Endothelial cell (in vitro differentiated cells): Measurements from ENCODE around the gene CYTH3. TPM values are rescaled to one million over a fixed set of nuclear protein-coding genes. Genes with fewer than 3 reads are reported as not detected.

Experiments
- DNase-seq: peaks from one replicate; pipeline ENCODE4 v3.0.0; 2021; ENCODE audit warnings: low spot score
- H3K27ac Mint-ChIP-seq: one replicate; pipeline ENCODE4 v1.8.0; 2021; ENCODE audit warnings: mixed read lengths, inconsistent platforms; ENCODE audit not compliant: unreplicated experiment
- H3K27me3 Mint-ChIP-seq: one replicate; pipeline ENCODE4 v1.8.0; 2021; ENCODE audit warnings: mild to moderate bottlenecking, moderate library complexity, mixed read lengths, inconsistent platforms; ENCODE audit not compliant: unreplicated experiment
- H3K36me3 Mint-ChIP-seq: one replicate; pipeline ENCODE4 v1.8.0; 2021; ENCODE audit warnings: mild to moderate bottlenecking, low read depth, mixed read lengths, inconsistent platforms; ENCODE audit not compliant: unreplicated experiment
- H3K4me1 Mint-ChIP-seq: one replicate; pipeline ENCODE4 v1.8.0; 2021; ENCODE audit warnings: mild to moderate bottlenecking, mixed read lengths, inconsistent platforms; ENCODE audit not compliant: unreplicated experiment
- H3K4me3 Mint-ChIP-seq: one replicate; pipeline ENCODE4 v1.8.0; 2021; ENCODE audit warnings: mild to moderate bottlenecking, mixed read lengths, inconsistent platforms; ENCODE audit not compliant: unreplicated experiment
- H3K9me3 Mint-ChIP-seq: one replicate; pipeline ENCODE4 v1.8.0; 2021; ENCODE audit warnings: mixed read lengths, inconsistent platforms; ENCODE audit not compliant: unreplicated experiment
- total RNA-seq: library from RNA; stranded (reverse); fragmentation: NEBNext Ultra II Directional; extraction: Animal tissue kit (Norgen Biotek cat#: 25700); gene quantifications from one replicate; pipeline ENCODE4 v1.2.1, GENCODE V29; 2021; ENCODE audit not compliant: unreplicated experiment
- TF ChIP-seq, protein P1 (sequence below): fragments of 200-600 bp; sonication (generic); IDR thresholded peaks from one replicate; pipeline ENCODE4 v1.5.0; 2021; ENCODE audit warnings: antibody characterized with exemption; ENCODE audit not compliant: unreplicated experiment

The CYTH3 gene
- total RNA-seq, 1 donor from 2014 or later, result 24.3 TPM

DNA sequence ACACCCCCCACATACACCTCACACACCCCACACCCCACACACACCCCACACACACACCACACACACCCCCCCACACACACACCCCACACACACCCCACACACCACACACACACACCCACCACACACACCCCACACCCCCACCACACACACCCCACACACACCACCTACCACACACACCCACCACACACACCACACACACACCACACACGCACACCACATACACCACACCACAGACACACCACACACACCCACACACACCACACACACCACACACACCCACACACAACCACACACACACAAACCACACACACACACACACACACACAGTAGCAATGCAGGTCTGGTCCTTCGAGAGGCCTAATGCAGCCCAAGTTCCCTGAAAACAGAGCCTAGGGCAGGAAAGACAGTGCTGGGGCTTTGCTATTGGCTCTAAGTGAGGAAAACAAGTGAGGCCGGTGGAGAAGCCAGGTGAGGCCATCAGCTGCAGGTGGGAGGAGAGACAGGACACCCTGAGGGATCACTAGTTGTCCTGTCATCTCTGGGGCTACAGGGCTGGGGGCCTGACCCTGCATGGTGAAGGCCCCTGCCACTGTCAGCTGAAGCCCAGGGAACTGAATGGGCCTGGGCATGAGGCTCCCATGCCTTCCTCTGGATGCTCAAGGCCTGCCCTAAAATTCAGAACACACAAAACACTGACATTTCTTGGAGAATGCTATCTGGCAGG, 92.6 kb downstream of the CYTH3 start:
- Mint-ChIP-seq H3K4me3 (no peak overlapping the region), H3K4me1 (peaks cover 13% of the 10 kb centered on the region), H3K27me3 (no peaks in the 10 kb centered on the region), H3K36me3 (peaks cover 5% of the 10 kb centered on the region), H3K27ac (no peak overlapping the region), H3K9me3 (no peaks in the 10 kb centered on the region)
- DNase-seq, result no peak
- TF ChIP-seq, protein P1, sequence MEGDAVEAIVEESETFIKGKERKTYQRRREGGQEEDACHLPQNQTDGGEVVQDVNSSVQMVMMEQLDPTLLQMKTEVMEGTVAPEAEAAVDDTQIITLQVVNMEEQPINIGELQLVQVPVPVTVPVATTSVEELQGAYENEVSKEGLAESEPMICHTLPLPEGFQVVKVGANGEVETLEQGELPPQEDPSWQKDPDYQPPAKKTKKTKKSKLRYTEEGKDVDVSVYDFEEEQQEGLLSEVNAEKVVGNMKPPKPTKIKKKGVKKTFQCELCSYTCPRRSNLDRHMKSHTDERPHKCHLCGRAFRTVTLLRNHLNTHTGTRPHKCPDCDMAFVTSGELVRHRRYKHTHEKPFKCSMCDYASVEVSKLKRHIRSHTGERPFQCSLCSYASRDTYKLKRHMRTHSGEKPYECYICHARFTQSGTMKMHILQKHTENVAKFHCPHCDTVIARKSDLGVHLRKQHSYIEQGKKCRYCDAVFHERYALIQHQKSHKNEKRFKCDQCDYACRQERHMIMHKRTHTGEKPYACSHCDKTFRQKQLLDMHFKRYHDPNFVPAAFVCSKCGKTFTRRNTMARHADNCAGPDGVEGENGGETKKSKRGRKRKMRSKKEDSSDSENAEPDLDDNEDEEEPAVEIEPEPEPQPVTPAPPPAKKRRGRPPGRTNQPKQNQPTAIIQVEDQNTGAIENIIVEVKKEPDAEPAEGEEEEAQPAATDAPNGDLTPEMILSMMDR, result no peak

GRCh38 chr7:6178298-6179029, 94.0 kb downstream of the CYTH3 start:
- H3K4me3 Mint-ChIP-seq, result no peak overlapping the region
- DNase-seq, result no peak

DNA sequence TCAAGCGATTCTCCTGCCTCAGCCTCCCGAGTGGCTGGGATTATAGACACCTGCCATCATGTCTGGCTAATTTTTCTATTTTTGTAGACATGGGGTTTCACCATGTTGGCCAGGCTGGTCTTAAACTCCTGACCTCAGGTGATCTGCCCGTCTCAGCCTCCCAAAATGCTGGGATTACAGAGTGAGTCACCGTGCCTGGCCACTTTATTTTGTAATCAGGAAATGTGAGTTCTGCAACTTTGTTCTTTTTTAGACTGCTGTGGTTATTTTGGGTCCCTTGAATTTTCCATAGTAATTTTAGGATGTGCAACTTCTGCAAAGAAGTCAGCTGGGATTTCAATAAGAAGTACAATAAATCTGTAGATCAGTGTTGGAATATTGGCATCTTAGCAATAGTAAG, 96.8 kb downstream of the CYTH3 start:
- no peak for DNase-seq
- Mint-ChIP-seq H3K36me3 (peaks cover 24% of the 10 kb centered on the region), H3K4me1 (peaks cover 18% of the 10 kb centered on the region), H3K4me3 (no peak overlapping the region), H3K27me3 (peaks cover 10% of the 10 kb centered on the region), H3K27ac (no peak overlapping the region), H3K9me3 (no peaks in the 10 kb centered on the region)
- TF ChIP-seq, protein P1, result no peak

More at GRCh38 chr7:6178298-6179029, 94.0 kb downstream of the CYTH3 start:
- Mint-ChIP-seq H3K9me3 (no peaks in the 10 kb centered on the region), H3K36me3 (peaks cover 8% of the 10 kb centered on the region), H3K4me1 (peaks cover 14% of the 10 kb centered on the region), H3K27me3 (peaks cover under 1% of the 10 kb centered on the region), H3K27ac (no peak overlapping the region)
- TF ChIP-seq, protein P1, result no peak

DNA sequence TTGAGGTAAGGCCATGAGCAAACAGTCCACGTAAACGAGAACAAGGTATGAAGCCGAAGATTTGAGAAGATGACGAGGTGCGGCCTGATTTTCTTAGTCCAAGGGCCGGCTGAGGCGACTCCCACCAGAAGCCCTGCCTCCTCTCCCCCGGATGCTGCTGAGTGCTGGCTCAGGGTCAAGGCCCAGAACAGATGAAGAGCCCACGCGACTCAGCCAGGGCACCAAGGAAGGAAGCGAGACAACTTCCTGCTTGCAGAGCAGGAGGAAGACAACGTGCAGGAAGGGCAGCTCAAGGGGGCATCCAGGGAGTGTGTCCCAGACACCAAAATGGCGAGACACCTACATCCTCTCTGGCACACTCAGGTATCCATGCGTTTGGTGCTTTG, 99.5 kb downstream of the CYTH3 start:
- TF ChIP-seq, protein P1, result no peak
- H3K4me1 Mint-ChIP-seq, result peaks cover 18% of the 10 kb centered on the region
- peaks cover 10% of the 10 kb centered on the region for H3K27me3 Mint-ChIP-seq
- no peak for DNase-seq
- no peaks in the 10 kb centered on the region for H3K9me3 Mint-ChIP-seq
- peaks cover 34% of the 10 kb centered on the region for H3K36me3 Mint-ChIP-seq
- H3K4me3 Mint-ChIP-seq, result peak overlapping the region; percentile 31
- H3K27ac Mint-ChIP-seq, result no peak overlapping the region
